ENCODE results near the gene NXT1.

NXT1 gene

GRCh38 chr20:23391707-23392310 lies 41.2 kb downstream of the NXT1 start:
- no peak for FAIRE-seq
- DNase-seq (ENCODE audit: insufficient read length, low spot score) = no peak

DNA sequence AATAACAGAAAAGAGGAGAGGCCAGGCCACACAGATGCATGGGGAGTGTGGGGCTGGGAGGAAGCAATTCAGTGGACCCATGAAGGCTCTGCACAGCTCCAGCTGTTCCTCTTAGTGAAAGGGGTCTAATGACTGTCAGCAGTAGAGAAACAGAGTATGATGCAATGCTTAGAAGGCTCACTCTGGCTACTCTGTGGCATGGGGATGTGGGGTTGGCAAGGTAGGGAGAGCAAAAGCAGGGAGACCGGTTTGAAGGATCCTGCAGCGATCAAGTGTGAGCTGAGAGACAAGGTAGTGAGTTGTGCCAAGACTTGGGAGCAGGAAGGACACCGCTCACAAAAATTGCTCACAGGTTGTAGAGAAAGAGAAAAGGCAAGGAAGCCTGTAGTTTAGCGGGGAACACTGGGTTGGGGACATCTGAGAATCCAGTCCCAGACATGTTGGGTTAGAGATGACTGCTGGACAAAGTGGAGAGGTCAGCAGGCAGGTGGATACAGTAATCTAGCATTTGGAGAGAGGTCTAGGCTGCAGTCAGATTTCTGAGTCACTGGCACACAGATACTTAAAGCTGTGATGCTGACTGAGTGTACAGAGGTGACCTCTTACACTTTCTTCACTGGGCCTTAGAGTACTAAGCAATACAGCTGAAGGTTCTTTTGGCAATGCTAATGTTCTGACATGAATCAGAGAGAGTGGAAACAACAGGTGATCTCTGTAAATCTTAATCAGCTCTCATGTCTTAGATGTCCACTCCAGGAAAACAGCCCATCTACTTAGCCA lies 43.6 kb downstream of the NXT1 start:
- no peak for DNase-seq (ENCODE audit: insufficient read length, low spot score)
- no peak for FAIRE-seq
- TF ChIP-seq CTCF (IDR thresholded peaks at IDR 0.05; ENCODE audit: insufficient read depth, missing control alignments) = no peak

More at GRCh38 chr20:23391707-23392310, 41.2 kb downstream of the NXT1 start:
- TF ChIP-seq CTCF (IDR thresholded peaks at IDR 0.05; ENCODE audit: insufficient read depth, missing control alignments) = no peak

DNA sequence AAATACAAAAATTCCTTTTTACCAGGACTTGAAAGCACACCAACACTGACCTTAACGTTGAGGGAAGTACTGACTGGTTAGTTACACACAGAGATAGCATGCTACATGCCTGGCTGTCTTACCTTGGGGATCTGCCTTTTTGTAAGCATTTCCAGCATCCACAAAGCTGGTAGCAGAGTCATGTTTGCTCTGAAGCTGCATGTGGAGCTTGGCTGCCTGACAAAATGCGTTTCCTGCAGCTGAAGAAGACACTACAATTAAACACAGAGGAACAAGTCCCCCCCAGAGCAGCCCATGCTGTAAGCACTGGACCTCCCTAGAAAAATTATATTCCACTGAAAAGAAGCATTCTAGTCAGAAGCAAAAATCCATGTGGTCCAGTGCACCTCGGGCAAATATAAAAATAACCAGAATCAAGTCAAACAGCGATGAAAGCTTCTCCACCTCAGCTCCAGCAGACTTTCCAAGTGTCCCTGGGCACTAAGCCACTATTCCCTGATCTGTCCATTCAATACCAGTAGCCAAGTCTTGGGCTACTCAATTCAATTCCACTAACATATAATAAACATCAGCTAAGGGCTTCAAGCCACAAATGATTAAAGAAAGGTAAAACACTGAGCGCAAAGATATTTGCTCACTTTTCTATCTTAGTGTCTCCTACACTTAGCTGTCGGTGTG lies 46.5 kb downstream of the NXT1 start:
- FAIRE-seq (no peak), DNase-seq (ENCODE audit: insufficient read length, low spot score) (no peak)
- TF ChIP-seq CTCF (IDR thresholded peaks at IDR 0.05; ENCODE audit: insufficient read depth, missing control alignments) = no peak

- FAIRE-seq (no peak), DNase-seq (ENCODE audit: insufficient read length, low spot score) (no peak)
- TF ChIP-seq CTCF (IDR thresholded peaks at IDR 0.05; ENCODE audit: insufficient read depth, missing control alignments) = no peak
Observed at GRCh38 chr20:23397961-23398360, 47.4 kb downstream of the NXT1 start.

DNA sequence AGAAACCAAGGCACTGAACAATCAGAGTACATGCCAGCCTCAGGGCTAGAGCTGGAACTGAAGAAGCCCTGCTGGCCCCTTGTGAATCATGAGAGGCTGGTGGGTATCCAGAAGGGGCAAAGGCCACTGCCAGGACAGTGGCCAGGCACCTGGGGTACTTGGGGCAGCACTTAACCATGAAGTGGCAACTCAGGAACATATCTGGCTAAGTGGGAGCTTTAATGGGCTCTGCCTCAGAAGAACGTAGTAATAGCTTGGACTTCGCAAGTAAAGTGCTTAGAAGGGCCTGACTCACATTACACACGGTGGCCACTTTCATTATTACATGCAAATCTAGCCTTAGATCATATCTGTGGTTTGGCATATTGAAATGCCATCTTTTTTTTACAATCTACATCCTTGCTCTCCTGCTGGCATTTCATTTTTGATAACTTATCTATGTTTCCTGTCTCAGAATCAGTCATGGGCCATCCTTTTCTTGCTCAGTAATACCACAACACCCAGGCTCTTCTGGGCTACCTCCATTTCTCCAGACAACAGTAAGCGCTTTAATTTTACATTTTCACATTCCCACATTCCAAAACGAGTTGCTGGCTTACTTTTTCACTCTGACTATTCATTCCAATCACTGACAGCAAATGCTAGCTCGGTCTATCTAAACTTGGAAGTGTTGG lies 49.1 kb downstream of the NXT1 start:
- no peak for FAIRE-seq
- DNase-seq (ENCODE audit: insufficient read length, low spot score) = no peak
- TF ChIP-seq CTCF (IDR thresholded peaks at IDR 0.05; ENCODE audit: insufficient read depth, missing control alignments) = no peak

GRCh38 chr20:23401051-23401450 lies 50.5 kb downstream of the NXT1 start:
- FAIRE-seq (no peak), DNase-seq (ENCODE audit: insufficient read length, low spot score) (no peak)
- no peak for TF ChIP-seq CTCF (IDR thresholded peaks at IDR 0.05; ENCODE audit: insufficient read depth, missing control alignments)

Measured in D721Med (cell line).